GM20000 (cell line): ENCODE measurements around the gene PSME3.
"Not testable (repeated sequence)": the region's sequence is repeated elsewhere in the genome, so short reads cannot be mapped to it uniquely, and the experiment has no call there.

ENCODE experiments used
- DNase-seq: peaks from one replicate; pipeline ENCODE4 v3.0.0; 2012; ENCODE audit warnings: low spot score
- TF ChIP-seq, protein P1 (sequence below): IDR thresholded peaks from 2 replicates; pipeline ENCODE4 v1.5.1; 2012; ENCODE audit warnings: mild to moderate bottlenecking, control low read depth; ENCODE audit errors: extremely low read depth, missing control alignments

PSME3 gene

DNA sequence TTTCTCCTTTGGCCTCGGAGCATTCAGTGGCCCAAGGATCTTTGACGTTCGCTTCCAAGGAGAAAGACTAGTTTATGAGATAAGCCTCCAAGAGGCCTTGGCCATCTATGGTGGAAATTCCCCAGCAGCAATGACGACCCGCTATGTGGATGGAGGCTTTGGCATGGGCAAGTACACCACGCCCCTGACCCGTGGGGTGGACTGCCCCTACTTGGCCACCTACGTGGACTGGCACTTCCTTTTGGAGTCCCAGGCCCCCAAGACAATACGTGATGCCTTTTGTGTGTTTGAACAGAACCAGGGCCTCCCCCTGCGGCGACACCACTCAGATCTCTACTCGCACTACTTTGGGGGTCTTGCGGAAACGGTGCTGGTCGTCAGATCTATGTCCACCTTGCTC lies 19.2 kb downstream of the PSME3 start:
- no peak for DNase-seq
- TF ChIP-seq, protein P1, sequence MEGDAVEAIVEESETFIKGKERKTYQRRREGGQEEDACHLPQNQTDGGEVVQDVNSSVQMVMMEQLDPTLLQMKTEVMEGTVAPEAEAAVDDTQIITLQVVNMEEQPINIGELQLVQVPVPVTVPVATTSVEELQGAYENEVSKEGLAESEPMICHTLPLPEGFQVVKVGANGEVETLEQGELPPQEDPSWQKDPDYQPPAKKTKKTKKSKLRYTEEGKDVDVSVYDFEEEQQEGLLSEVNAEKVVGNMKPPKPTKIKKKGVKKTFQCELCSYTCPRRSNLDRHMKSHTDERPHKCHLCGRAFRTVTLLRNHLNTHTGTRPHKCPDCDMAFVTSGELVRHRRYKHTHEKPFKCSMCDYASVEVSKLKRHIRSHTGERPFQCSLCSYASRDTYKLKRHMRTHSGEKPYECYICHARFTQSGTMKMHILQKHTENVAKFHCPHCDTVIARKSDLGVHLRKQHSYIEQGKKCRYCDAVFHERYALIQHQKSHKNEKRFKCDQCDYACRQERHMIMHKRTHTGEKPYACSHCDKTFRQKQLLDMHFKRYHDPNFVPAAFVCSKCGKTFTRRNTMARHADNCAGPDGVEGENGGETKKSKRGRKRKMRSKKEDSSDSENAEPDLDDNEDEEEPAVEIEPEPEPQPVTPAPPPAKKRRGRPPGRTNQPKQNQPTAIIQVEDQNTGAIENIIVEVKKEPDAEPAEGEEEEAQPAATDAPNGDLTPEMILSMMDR = no peak

DNA sequence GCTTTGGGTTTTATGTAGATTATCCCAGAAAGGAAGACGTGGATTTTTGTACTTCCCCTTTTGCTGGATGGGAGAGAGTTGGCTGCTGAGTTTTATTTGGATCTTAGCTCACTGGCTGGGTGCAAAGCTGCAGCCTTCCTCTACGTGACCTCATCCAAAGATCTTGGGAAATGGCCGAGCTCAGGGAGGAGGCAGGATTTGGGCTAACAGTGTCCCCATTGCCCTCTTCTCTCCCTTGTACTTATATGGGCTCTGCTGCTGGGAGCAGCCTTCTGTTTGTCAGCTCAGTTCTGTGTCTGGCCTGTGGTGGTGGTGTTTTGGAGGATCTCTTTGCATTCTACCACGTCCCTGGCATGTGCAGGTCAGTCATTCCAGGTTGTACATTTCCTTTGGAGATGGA lies 19.8 kb downstream of the PSME3 start:
- no peak for DNase-seq
- TF ChIP-seq, protein P1 = no peak

- no peak for DNase-seq
- TF ChIP-seq, protein P1 = no peak
Measured at GRCh38 chr17:42853597-42853967, 20.4 kb downstream of the PSME3 start.

DNA sequence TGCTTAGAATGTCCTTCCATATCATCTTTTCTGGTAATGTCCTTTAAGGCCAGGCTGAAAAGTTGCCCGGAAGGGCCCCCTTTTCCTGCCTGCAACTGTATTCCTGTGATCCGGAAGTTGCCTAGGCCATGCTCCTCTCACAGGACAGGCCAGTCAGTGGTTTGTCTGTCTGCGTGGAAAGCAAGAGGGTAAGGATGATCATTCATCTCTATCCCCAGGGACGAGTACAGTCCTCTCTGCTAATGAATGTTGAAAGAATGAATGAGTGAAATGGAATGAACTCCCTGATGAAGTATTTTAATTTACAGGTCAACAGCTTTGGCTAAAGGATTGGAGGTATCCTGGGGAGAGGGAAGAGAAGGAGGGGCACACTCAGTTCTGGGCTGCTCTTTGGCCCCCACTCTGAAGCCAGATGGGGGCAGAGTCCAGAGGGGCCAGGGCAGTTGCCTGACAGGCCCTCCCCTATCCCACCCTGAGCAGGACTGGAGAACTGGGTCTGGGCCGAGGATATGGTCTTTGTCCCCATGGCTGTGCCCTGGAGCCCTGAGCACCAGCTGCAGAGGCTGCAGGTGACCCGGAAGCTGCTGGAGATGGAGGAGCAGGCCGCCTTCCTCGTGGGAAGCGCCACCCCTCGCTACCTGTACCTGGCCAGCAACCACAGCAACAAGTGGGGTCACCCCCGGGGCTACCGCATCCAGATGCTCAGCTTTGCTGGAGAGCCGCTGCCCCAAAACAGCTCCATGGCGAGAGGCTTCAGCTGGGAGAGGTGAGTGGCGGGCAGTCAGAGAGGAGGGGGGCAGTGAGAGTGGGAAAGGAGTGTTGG lies 21.0 kb downstream of the PSME3 start:
- TF ChIP-seq, protein P1 = no peak
- no peak for DNase-seq

DNA sequence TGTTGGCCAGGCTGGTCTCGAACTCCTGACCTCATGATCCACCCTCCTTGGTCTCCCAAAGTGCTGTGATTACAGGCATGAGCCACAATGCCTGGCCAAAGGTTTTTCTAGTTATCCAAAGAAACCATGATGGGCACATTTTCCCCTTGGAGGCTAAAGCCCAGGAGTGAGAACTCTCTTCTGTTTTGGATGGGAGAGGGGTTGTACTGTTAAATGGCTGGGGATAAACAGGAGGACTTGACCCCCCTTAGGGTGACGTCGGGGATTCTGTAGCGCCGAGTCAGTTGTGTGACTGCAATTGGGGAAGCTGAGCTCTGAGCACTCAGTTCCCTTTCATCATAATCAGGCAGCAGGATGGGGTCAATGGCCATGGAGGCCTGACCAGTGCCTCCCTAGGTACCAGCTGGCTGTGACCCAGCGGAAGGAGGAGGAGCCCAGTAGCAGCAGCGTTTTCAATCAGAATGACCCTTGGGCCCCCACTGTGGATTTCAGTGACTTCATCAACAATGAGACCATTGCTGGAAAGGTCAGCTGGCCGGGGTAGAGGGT lies 21.9 kb downstream of the PSME3 start:
- DNase-seq = no peak
- TF ChIP-seq, protein P1 = no peak

DNA sequence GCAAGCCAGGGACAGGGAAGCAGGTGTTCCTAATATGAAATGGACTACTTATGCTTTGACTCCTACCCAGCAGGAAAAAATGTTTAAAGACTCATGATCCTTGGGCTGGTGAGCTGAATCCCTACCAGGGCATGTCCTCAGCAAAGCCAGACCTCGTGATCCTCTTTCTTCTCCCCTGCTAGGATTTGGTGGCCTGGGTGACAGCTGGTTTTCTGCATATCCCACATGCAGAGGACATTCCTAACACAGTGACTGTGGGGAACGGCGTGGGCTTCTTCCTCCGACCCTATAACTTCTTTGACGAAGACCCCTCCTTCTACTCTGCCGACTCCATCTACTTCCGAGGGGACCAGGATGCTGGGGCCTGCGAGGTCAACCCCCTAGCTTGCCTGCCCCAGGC lies 22.9 kb downstream of the PSME3 start:
- not testable (repeated sequence) for DNase-seq

- DNase-seq = not testable (repeated sequence)
Measured at GRCh38 chr17:42856516-42856915, 23.3 kb downstream of the PSME3 start.

DNA sequence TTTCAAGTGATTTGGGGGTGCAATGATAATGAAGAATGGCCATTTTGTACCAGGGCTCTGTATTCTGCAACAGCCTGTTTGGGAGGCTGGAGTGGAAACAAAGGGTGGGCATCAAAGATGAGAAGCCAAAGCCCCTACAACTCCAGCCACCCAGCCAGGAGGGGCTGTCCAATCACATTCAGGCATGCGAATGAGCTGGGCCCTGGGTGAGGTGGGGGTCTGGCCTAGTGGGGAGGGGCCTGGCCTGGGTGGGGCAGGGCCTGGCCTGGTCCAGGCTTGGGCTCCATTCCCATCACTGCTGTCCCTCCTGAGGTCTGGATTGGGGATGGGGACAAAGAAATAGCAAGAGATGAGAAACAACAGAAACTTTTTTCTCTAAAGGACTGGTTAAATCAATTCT lies 24.2 kb downstream of the PSME3 start:
- TF ChIP-seq, protein P1 = no peak
- DNase-seq = no peak
